ENCODE measurements around the gene GPA33.

GRCh38 chr1:167106119-167106461 lies 15.9 kb upstream of the GPA33 start:
- TF ChIP-seq, protein P1, sequence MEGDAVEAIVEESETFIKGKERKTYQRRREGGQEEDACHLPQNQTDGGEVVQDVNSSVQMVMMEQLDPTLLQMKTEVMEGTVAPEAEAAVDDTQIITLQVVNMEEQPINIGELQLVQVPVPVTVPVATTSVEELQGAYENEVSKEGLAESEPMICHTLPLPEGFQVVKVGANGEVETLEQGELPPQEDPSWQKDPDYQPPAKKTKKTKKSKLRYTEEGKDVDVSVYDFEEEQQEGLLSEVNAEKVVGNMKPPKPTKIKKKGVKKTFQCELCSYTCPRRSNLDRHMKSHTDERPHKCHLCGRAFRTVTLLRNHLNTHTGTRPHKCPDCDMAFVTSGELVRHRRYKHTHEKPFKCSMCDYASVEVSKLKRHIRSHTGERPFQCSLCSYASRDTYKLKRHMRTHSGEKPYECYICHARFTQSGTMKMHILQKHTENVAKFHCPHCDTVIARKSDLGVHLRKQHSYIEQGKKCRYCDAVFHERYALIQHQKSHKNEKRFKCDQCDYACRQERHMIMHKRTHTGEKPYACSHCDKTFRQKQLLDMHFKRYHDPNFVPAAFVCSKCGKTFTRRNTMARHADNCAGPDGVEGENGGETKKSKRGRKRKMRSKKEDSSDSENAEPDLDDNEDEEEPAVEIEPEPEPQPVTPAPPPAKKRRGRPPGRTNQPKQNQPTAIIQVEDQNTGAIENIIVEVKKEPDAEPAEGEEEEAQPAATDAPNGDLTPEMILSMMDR (IDR thresholded peaks at IDR 0.05 in 2 of 3, conservative IDR thresholded peaks at IDR 0.05 in 1 of 3; ENCODE audit: control insufficient read depth in 2 of 3, extremely low read depth in 1 of 3, insufficient read depth in 1 of 3, low read depth in 3 of 3, low read length in 3 of 3), result no peak
- no peak for TF ChIP-seq USF1 (IDR thresholded peaks at IDR 0.05; ENCODE audit: borderline replicate concordance, extremely low read length, insufficient read depth, low read depth, low read length)
- no peak for TF ChIP-seq CREM (IDR thresholded peaks at IDR 0.05; ENCODE audit: low read depth)
- TF ChIP-seq, protein P2, sequence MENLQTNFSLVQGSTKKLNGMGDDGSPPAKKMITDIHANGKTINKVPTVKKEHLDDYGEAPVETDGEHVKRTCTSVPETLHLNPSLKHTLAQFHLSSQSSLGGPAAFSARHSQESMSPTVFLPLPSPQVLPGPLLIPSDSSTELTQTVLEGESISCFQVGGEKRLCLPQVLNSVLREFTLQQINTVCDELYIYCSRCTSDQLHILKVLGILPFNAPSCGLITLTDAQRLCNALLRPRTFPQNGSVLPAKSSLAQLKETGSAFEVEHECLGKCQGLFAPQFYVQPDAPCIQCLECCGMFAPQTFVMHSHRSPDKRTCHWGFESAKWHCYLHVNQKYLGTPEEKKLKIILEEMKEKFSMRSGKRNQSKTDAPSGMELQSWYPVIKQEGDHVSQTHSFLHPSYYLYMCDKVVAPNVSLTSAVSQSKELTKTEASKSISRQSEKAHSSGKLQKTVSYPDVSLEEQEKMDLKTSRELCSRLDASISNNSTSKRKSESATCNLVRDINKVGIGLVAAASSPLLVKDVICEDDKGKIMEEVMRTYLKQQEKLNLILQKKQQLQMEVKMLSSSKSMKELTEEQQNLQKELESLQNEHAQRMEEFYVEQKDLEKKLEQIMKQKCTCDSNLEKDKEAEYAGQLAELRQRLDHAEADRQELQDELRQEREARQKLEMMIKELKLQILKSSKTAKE (IDR thresholded peaks at IDR 0.05; ENCODE audit: low read depth, poor library complexity, severe bottlenecking), result no peak
- no peak for TF ChIP-seq SIN3A (IDR thresholded peaks at IDR 0.05; ENCODE audit: low read depth, low read length)
- TF ChIP-seq PAX8 (IDR thresholded peaks at IDR 0.05), result no peak
